Stimulated activated CD8-positive, alpha-beta memory T cell treated with anti-CD3 and anti-CD28 coated beads, Interleukin-15, amount 100 ng/mL, for 24 hours (primary cell): ENCODE measurements around the gene TPD52L2.

Source experiments
- DNase-seq: peaks from one replicate; pipeline ENCODE4 v3.0.0-alpha.2; 2020; ENCODE audit warnings: low read depth

The TPD52L2 gene

DNA sequence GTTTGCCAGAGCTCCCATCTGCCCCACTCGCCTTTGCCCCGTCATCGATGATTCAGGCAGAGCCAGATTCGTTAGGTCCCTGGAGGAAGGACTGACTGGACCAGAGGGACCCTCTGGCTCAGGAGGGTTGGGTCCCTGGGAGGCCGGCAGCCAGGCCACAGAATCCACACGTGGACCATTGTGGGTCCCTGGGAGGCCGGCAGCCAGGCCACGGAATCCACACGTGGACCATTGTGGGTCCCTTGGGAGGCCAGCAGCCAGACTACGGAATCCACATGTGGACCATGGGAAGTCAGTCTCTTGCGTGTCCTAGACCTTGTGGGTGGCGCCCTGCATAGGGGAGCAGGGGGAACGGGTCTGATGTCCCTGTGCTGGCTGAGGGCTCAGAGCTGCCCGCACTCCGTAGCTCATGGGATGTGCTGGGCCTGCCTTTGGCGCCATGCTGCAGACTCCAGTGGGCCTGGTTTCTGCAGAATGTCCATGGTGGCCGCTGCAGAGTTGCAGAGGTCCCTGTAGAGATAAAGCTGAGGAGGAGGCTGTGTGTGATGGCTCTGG lies 67.6 kb downstream of the TPD52L2 start:
- DNase-seq, result no peak

DNA sequence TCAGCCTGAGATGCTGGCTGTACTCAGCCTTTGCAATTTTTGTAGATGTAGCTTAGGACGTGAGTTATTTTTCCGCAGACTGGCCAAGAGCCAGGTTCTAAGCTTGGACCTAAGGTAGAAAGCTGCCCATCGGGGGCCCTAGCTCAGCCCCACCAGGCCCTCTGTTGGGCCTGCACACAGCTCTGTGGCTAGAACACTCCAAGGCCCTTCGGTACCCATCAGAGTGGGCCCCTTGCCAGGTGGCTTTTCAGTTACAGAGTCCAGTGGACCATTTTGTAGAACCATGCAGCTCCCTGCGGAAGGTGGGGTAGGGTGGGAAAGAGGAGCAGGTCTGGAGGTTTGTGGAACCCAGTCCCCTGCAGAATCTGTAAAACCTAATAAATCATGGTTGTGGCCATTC lies 68.6 kb downstream of the TPD52L2 start:
- no peak for DNase-seq

DNA sequence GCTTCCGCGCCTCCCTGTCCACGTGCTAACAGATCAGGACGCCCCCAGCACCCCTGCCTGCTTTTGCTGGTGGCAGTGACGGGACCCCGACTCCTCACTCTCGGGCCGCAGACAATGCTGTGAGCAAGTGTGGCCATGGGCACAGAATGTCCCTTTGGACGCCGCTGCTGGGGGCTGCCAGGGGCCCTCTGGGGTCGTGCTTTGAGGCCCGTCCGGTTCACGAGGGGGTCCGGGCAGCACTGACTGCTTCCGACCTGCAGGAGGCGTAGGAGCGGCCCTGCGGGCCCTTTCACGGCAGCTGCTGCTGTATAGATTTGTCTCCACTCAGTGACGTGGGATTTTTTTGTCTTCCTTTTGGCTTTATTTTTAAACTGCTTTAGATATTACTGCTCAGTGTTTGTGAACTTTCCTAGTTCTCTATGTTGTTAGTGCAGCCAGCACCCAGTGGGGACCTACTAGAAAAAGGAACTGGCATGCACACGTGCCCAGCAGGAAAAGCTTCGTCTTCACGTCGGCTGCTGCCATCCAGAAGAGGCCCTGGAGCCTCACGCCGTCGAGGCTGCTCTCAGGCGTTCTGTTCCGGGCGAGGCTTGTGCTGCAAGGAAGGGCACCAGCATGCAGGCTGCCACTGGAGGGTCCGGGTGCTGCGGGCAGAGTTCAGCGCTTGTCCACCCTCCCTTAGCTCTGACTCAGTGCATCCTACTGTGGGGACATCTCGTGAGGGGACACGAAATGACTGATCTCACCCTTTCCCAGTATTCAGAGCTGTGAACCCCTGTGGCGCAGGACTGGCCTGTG lies 69.4 kb downstream of the TPD52L2 start:
- DNase-seq, result no peak

DNA sequence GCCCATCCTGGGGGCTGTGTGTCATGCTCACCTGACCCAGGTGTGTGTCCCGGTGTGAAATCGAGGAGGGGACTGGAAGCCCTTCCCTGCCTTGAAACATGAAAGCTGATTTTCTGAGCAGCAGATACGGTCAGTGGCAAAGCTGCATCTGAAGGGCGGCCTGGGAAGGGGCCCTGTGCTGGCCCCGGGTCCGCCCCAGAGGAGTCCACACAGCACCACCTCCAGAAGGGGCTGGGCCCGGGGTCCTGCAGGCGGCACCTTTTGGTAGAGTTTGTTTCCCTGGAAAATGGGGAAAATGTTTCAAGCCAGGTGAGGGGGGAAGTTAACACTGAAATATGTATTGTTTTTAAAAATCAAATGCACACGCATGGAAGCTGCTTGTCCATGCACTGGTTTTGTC lies 70.4 kb downstream of the TPD52L2 start:
- no peak for DNase-seq

- no peak for DNase-seq
These were observed 72.5 kb downstream of the TPD52L2 start for GRCh38 chr20:63937596-63937995.

- DNase-seq, result no peak
These were observed 74.2 kb downstream of the TPD52L2 start for GRCh38 chr20:63939061-63939935.

GRCh38 chr20:63940071-63940471 lies 75.0 kb downstream of the TPD52L2 start:
- no peak for DNase-seq

GRCh38 chr20:63940472-63941266 lies 75.6 kb downstream of the TPD52L2 start:
- no peak for DNase-seq
